ENCODE measurements around the gene HSD11B2.

GRCh38 chr16:67399218-67399733 is 31.6 kb upstream of the HSD11B2 start:
- TF ChIP-seq EP300 (IDR thresholded peaks at IDR 0.05; ENCODE audit: borderline replicate concordance in 1 of 2, low read depth in 2 of 2, low read length in 2 of 2), result no peak
- TF ChIP-seq SIX5 (IDR thresholded peaks at IDR 0.05; ENCODE audit: low read depth, low read length), result no peak
- 0 out of 2 replicates have a peak, but pooled peaks have one; percentile 56 for TF ChIP-seq GABPA (IDR thresholded peaks at IDR 0.05; ENCODE audit: borderline replicate concordance, insufficient read depth, low read length)
- TF ChIP-seq, protein P1, sequence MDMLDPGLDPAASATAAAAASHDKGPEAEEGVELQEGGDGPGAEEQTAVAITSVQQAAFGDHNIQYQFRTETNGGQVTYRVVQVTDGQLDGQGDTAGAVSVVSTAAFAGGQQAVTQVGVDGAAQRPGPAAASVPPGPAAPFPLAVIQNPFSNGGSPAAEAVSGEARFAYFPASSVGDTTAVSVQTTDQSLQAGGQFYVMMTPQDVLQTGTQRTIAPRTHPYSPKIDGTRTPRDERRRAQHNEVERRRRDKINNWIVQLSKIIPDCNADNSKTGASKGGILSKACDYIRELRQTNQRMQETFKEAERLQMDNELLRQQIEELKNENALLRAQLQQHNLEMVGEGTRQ (IDR thresholded peaks at IDR 0.05; ENCODE audit: low read length), result no peak
- TF ChIP-seq SUZ12 (IDR thresholded peaks at IDR 0.05; ENCODE audit: low read length), result no peak
- TF ChIP-seq, protein P2, sequence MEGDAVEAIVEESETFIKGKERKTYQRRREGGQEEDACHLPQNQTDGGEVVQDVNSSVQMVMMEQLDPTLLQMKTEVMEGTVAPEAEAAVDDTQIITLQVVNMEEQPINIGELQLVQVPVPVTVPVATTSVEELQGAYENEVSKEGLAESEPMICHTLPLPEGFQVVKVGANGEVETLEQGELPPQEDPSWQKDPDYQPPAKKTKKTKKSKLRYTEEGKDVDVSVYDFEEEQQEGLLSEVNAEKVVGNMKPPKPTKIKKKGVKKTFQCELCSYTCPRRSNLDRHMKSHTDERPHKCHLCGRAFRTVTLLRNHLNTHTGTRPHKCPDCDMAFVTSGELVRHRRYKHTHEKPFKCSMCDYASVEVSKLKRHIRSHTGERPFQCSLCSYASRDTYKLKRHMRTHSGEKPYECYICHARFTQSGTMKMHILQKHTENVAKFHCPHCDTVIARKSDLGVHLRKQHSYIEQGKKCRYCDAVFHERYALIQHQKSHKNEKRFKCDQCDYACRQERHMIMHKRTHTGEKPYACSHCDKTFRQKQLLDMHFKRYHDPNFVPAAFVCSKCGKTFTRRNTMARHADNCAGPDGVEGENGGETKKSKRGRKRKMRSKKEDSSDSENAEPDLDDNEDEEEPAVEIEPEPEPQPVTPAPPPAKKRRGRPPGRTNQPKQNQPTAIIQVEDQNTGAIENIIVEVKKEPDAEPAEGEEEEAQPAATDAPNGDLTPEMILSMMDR (IDR thresholded peaks at IDR 0.05; ENCODE audit: control extremely low read depth in 1 of 3, insufficient read depth in 1 of 3, low read depth in 1 of 3, low read length in 3 of 3), result peak in 2 of 3 experiments; percentile 86 to 96; a peak in 3 of 4 replicates
- no peak for TF ChIP-seq BRCA1 (IDR thresholded peaks at IDR 0.05; ENCODE audit: low read depth, low read length)
- no peak for TF ChIP-seq SP2 (IDR thresholded peaks at IDR 0.05; ENCODE audit: low read length)
- TF ChIP-seq TAF1 (IDR thresholded peaks at IDR 0.05; ENCODE audit: low read depth, low read length), result 0 out of 2 replicates have a peak, but pooled peaks have one; percentile 22
